Mesendoderm (in vitro differentiated cells): ENCODE data around the gene TRAK1.

Experiments
- DNase-seq: peaks from one replicate; pipeline ENCODE4 v3.0.0; 2013
- H2AK5ac ChIP-seq: 2 replicates; pipeline ENCODE4 v1.6.1; 2013; ENCODE audit warnings: low read length, inconsistent platforms
- H2BK120ac ChIP-seq: 2 replicates; pipeline ENCODE4 v1.6.1; 2013; ENCODE audit warnings: low read depth, mild to moderate bottlenecking, low read length, moderate library complexity, mixed read lengths
- H2BK15ac ChIP-seq: replicated peaks from 2 replicates; pipeline ENCODE4 v1.6.1; 2013; ENCODE audit warnings: low read depth, mild to moderate bottlenecking, moderate library complexity
- H2BK5ac ChIP-seq: 2 replicates; pipeline ENCODE4 v1.6.1; 2013; ENCODE audit warnings: low read length, inconsistent platforms
- H3K18ac ChIP-seq: 2 replicates; pipeline ENCODE4 v1.6.1; 2013; ENCODE audit warnings: mild to moderate bottlenecking, low read length, mixed read lengths
- H3K23ac ChIP-seq: one replicate; pipeline ENCODE4 v1.6.1; 2013; ENCODE audit warnings: low read length
- H3K27ac ChIP-seq: 2 replicates; pipeline ENCODE4 v1.5.1; 2013; ENCODE audit warnings: low read depth, mild to moderate bottlenecking, inconsistent platforms, low read length, moderate library complexity
- H3K27me3 ChIP-seq: 2 replicates; pipeline ENCODE4 v1.6.1; 2013; ENCODE audit warnings: low read length, control low read depth, mild to moderate bottlenecking, inconsistent platforms; ENCODE audit not compliant: insufficient read depth, poor library complexity
- H3K36me3 ChIP-seq: 2 replicates; pipeline ENCODE4 v1.6.1; 2013; ENCODE audit warnings: low read length, inconsistent platforms; ENCODE audit not compliant: control insufficient read depth, insufficient read depth
- H3K4ac ChIP-seq: one replicate; pipeline ENCODE4 v1.6.1; 2013; ENCODE audit warnings: low read depth, mild to moderate bottlenecking, low read length, moderate library complexity
- H3K4me1 ChIP-seq: 2 replicates; pipeline ENCODE4 v1.6.1; 2013; ENCODE audit warnings: low read depth, low read length, inconsistent platforms; ENCODE audit not compliant: control insufficient read depth
- H3K4me2 ChIP-seq: 2 replicates; pipeline ENCODE4 v1.6.1; 2013; ENCODE audit warnings: low read length
- H3K4me3 ChIP-seq: 2 replicates; pipeline ENCODE4 v1.5.1; 2013; ENCODE audit warnings: mild to moderate bottlenecking, low read length
- H3K56ac ChIP-seq: one replicate; pipeline ENCODE4 v1.6.1; 2013; ENCODE audit warnings: low read length
- H3K79me1 ChIP-seq: 2 replicates; pipeline ENCODE4 v1.6.1; 2013; ENCODE audit warnings: low read length, inconsistent platforms
- H3K79me2 ChIP-seq: 2 replicates; pipeline ENCODE4 v1.6.1; 2013; ENCODE audit warnings: mild to moderate bottlenecking, low read length; ENCODE audit not compliant: control insufficient read depth, insufficient read depth
- H3K9ac ChIP-seq: 2 replicates; pipeline ENCODE4 v1.6.1; 2013; ENCODE audit warnings: low read length, inconsistent platforms
- H4K5ac ChIP-seq: one replicate; pipeline ENCODE4 v1.6.1; 2013; ENCODE audit warnings: low read length
- H4K8ac ChIP-seq: one replicate; pipeline ENCODE4 v1.6.1; 2013; ENCODE audit warnings: low read depth, mild to moderate bottlenecking, control low read depth, low read length, moderate library complexity
- WGBS: extraction: QIAGEN DNeasy Blood & Tissue Kit; methylation state at CpG from one replicate; pipeline ENCODE4 v1.1.7; 2013; ENCODE audit warnings: low lambda C conversion rate, missing lambda C conversion rate; ENCODE audit not compliant: insufficient coverage; ENCODE audit errors: extremely low coverage; 5-methylcytosine and 5-hydroxymethylcytosine counted together

Gene TRAK1

GRCh38 chr3:42270561-42270960 is 179.4 kb downstream of the TRAK1 start:
- Histone ChIP-seq H3K4ac (no peak overlapping the region), H3K9ac (no peak overlapping the region), H2BK5ac (no peak overlapping the region), H3K4me1 (no peaks in the 10 kb centered on the region), H3K4me3 (no peak overlapping the region), H3K4me2 (no peak overlapping the region), H3K36me3 (no peaks in the 10 kb centered on the region), H3K79me1 (no peaks in the 10 kb centered on the region), H3K27me3 (no peaks in the 10 kb centered on the region), H3K23ac (no peak overlapping the region), H4K8ac (no peak overlapping the region), H3K18ac (no peak overlapping the region), H2BK15ac (no peak overlapping the region), H3K79me2 (no peaks in the 10 kb centered on the region), H3K56ac (no peak overlapping the region), H2BK120ac (no peak overlapping the region), H4K5ac (no peak overlapping the region), H2AK5ac (no peak overlapping the region), H3K27ac (no peak overlapping the region)
- WGBS = no CpG with 5 or more reads among the region's 1 CpG
- DNase-seq = peak; percentile 77

DNA sequence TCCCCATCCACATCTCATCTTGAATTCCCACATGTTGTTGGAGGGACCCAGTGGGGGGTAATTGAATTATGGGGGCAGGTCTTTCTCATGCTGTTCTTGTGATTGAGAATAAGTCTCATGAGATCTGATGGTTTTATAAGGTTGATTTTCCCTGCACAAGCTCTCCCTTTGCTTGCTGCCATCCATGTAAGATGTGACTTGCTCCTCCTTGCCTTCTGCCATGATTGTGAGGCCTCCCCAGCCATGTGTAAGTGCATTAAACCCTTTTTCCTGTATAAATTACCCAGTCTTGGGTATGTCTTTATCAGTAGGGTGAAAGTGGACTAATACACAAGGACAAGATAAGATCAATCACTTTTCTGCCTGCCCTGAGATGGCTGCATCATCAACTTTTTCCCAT is 180.6 kb downstream of the TRAK1 start:
- H3K36me3 ChIP-seq = no peaks in the 10 kb centered on the region
- H3K56ac ChIP-seq = no peak overlapping the region
- no peak overlapping the region for H3K9ac ChIP-seq
- no peak overlapping the region for H2BK15ac ChIP-seq
- H3K27me3 ChIP-seq = no peaks in the 10 kb centered on the region
- no peak overlapping the region for H3K4me3 ChIP-seq
- H3K79me1 ChIP-seq = no peaks in the 10 kb centered on the region
- H4K8ac ChIP-seq = no peak overlapping the region
- no peak overlapping the region for H2AK5ac ChIP-seq
- no peak overlapping the region for H3K23ac ChIP-seq
- no peak for DNase-seq
- H4K5ac ChIP-seq = no peak overlapping the region
- no peak overlapping the region for H3K4ac ChIP-seq
- H3K4me2 ChIP-seq = no peak overlapping the region
- H3K18ac ChIP-seq = no peak overlapping the region
- no peak overlapping the region for H3K27ac ChIP-seq
- H3K79me2 ChIP-seq = no peaks in the 10 kb centered on the region
- no peaks in the 10 kb centered on the region for H3K4me1 ChIP-seq
- no peak overlapping the region for H2BK5ac ChIP-seq
- H2BK120ac ChIP-seq = no peak overlapping the region

DNA sequence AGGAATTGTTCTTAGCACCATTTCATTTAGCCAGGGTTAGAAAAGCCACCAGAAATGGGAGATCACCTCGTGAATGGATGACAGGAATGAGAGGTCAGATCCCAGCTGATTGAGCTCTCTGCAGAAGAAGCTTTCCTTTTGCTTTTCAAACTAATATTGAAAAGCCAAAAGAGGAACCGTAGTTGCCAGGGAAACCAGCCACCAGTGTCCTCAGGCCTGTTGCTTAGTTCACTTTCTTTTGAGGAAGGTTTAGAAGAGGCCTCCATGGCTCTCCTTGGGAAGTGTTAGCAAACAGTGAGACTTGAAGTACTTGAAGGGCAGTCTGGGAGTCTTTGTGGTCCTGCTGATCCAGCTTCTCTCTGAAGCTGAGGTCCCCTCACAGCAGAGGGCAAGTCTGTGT is 182.2 kb downstream of the TRAK1 start:
- Histone ChIP-seq H3K79me2 (no peaks in the 10 kb centered on the region), H3K23ac (no peak overlapping the region), H3K27ac (no peak overlapping the region), H3K9ac (no peak overlapping the region), H2BK5ac (no peak overlapping the region), H3K4me3 (no peak overlapping the region), H4K8ac (no peak overlapping the region), H3K56ac (no peak overlapping the region), H2AK5ac (no peak overlapping the region), H2BK15ac (no peak overlapping the region), H3K4me1 (no peaks in the 10 kb centered on the region), H3K4me2 (no peak overlapping the region), H3K36me3 (no peaks in the 10 kb centered on the region), H2BK120ac (no peak overlapping the region), H3K27me3 (no peaks in the 10 kb centered on the region), H4K5ac (no peak overlapping the region), H3K4ac (no peak overlapping the region), H3K79me1 (no peaks in the 10 kb centered on the region), H3K18ac (no peak overlapping the region)
- no peak for DNase-seq
- WGBS = no CpG with 5 or more reads among the region's 2 CpGs

GRCh38 chr3:42274266-42274665 is 183.1 kb downstream of the TRAK1 start:
- no peaks in the 10 kb centered on the region for H3K27me3 ChIP-seq

DNA sequence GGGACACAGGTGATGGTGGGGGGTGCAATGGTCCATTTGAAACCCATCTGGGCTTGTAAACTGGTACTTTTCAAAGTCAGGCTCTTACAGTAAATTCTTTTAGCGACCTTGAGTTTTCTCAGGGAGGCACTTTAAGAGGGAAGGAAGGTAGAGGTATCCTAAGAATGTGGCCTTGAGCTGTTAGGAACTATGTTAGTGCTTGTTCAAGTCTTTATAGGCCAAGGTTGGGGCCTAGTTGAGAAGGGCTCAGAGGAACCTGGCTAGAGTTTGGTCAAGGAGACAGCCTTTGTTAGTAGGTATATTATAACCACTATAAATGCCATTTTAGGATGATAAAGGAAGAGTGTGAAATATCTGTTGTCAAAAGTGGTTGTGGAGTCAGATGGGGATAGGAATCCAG is 184.1 kb downstream of the TRAK1 start:
- no peak overlapping the region for H2BK120ac ChIP-seq
- H2AK5ac ChIP-seq = no peak overlapping the region
- no peak overlapping the region for H4K8ac ChIP-seq
- H3K79me1 ChIP-seq = no peaks in the 10 kb centered on the region
- no peak overlapping the region for H3K4ac ChIP-seq
- no peak overlapping the region for H3K9ac ChIP-seq
- no peak overlapping the region for H3K23ac ChIP-seq
- no peak overlapping the region for H3K4me2 ChIP-seq
- WGBS = no CpG with 5 or more reads among the region's 1 CpG
- H4K5ac ChIP-seq = no peak overlapping the region
- no peak overlapping the region for H2BK5ac ChIP-seq
- no peak overlapping the region for H3K27ac ChIP-seq
- H3K36me3 ChIP-seq = no peaks in the 10 kb centered on the region
- H3K27me3 ChIP-seq = no peaks in the 10 kb centered on the region
- no peak overlapping the region for H3K18ac ChIP-seq
- no peak overlapping the region for H2BK15ac ChIP-seq
- DNase-seq = no peak
- no peak overlapping the region for H3K4me3 ChIP-seq
- no peaks in the 10 kb centered on the region for H3K79me2 ChIP-seq
- no peaks in the 10 kb centered on the region for H3K4me1 ChIP-seq
- no peak overlapping the region for H3K56ac ChIP-seq

More at GRCh38 chr3:42274266-42274665, 183.1 kb downstream of the TRAK1 start:
- Histone ChIP-seq H2BK5ac (no peak overlapping the region), H4K5ac (no peak overlapping the region), H3K18ac (no peak overlapping the region), H3K4ac (no peak overlapping the region), H2AK5ac (no peak overlapping the region), H3K27ac (no peak overlapping the region), H2BK120ac (no peak overlapping the region), H3K4me3 (no peak overlapping the region), H4K8ac (no peak overlapping the region), H3K56ac (no peak overlapping the region), H3K9ac (no peak overlapping the region), H2BK15ac (no peak overlapping the region), H3K79me1 (no peaks in the 10 kb centered on the region), H3K4me2 (no peak overlapping the region), H3K4me1 (no peaks in the 10 kb centered on the region), H3K79me2 (no peaks in the 10 kb centered on the region), H3K23ac (no peak overlapping the region), H3K36me3 (no peaks in the 10 kb centered on the region)
- DNase-seq = no peak
